Loucy (cell line): ENCODE data around the gene PCSK2.

Experiments used
- H2AFZ ChIP-seq: fragments of 200-600 bp; sonication (generic); 2 replicates; pipeline ENCODE4 v1.6.0; 2016; ENCODE audit warnings: antibody characterized with exemption, mild to moderate bottlenecking, low read length, moderate library complexity
- H3F3A ChIP-seq: fragments of 200-600 bp; 2 replicates; pipeline ENCODE4 v1.6.0; 2016; ENCODE audit warnings: antibody characterized with exemption, low read depth, mild to moderate bottlenecking
- H3K27me3 ChIP-seq: fragments of 200-600 bp; sonication (generic); 2 replicates; pipeline ENCODE4 v1.6.1; 2014; ENCODE audit warnings: low read length, mild to moderate bottlenecking; ENCODE audit not compliant: insufficient read depth, poor library complexity, severe bottlenecking
- H3K36me3 ChIP-seq: fragments of 200-600 bp; sonication (generic); 2 replicates; pipeline ENCODE4 v1.6.1; 2016; ENCODE audit warnings: low read length; ENCODE audit not compliant: insufficient read depth
- H3K4me1 ChIP-seq: fragments of 200-600 bp; sonication (generic); 2 replicates; pipeline ENCODE4 v1.5.1; 2014; ENCODE audit warnings: low read length, mild to moderate bottlenecking; ENCODE audit not compliant: insufficient read depth, poor library complexity, severe bottlenecking
- H3K4me2 ChIP-seq: fragments of 200-600 bp; sonication (generic); 2 replicates; pipeline ENCODE4 v1.6.0; 2014; ENCODE audit warnings: antibody characterized with exemption, low read length, low read depth, mild to moderate bottlenecking; ENCODE audit not compliant: poor library complexity, severe bottlenecking
- H3K4me3 ChIP-seq: fragments of 200-600 bp; sonication (generic); 2 replicates; pipeline ENCODE4 v1.5.1; 2014; ENCODE audit warnings: low read length, mild to moderate bottlenecking, mixed read lengths; ENCODE audit not compliant: poor library complexity, severe bottlenecking
- H3K79me2 ChIP-seq: fragments of 200-600 bp; sonication (generic); 2 replicates; pipeline ENCODE4 v1.6.1; 2014; ENCODE audit warnings: low read length; ENCODE audit not compliant: insufficient read depth
- H3K9ac ChIP-seq: fragments of 200-600 bp; sonication (generic); 2 replicates; pipeline ENCODE4 v1.6.0; 2014; ENCODE audit warnings: mild to moderate bottlenecking, low read depth, low read length, moderate library complexity; ENCODE audit not compliant: poor library complexity, severe bottlenecking
- H3K9me2 ChIP-seq: fragments of 200-600 bp; sonication (generic); replicated peaks from 2 replicates; pipeline ENCODE4 v1.6.1; 2016; ENCODE audit warnings: low read depth, low read length, mixed read lengths
- H3K9me3 ChIP-seq: fragments of 200-600 bp; sonication (generic); 2 replicates; pipeline ENCODE4 v1.6.1; 2014; ENCODE audit warnings: mild to moderate bottlenecking, antibody characterized with exemption, low read length, low read depth; ENCODE audit not compliant: insufficient read depth
- H4K20me1 ChIP-seq: fragments of 200-600 bp; sonication (generic); 2 replicates; pipeline ENCODE4 v1.6.0; 2014; ENCODE audit warnings: antibody characterized with exemption, low read length, mild to moderate bottlenecking; ENCODE audit not compliant: insufficient read depth, poor library complexity, severe bottlenecking
- EZH2phosphoT487 ChIP-seq: fragments of 200-600 bp; IDR thresholded peaks from 2 replicates; pipeline ENCODE4 v1.6.1; 2018; ENCODE audit warnings: antibody characterized with exemption, mild to moderate bottlenecking, moderate library complexity, borderline replicate concordance
- TF ChIP-seq, protein P1 (sequence below): fragments of 200-600 bp; sonication (generic); conservative IDR thresholded peaks from 2 replicates; pipeline ENCODE4 v1.5.1; 2014; ENCODE audit warnings: mild to moderate bottlenecking, antibody characterized with exemption, low read length

PCSK2 gene

DNA sequence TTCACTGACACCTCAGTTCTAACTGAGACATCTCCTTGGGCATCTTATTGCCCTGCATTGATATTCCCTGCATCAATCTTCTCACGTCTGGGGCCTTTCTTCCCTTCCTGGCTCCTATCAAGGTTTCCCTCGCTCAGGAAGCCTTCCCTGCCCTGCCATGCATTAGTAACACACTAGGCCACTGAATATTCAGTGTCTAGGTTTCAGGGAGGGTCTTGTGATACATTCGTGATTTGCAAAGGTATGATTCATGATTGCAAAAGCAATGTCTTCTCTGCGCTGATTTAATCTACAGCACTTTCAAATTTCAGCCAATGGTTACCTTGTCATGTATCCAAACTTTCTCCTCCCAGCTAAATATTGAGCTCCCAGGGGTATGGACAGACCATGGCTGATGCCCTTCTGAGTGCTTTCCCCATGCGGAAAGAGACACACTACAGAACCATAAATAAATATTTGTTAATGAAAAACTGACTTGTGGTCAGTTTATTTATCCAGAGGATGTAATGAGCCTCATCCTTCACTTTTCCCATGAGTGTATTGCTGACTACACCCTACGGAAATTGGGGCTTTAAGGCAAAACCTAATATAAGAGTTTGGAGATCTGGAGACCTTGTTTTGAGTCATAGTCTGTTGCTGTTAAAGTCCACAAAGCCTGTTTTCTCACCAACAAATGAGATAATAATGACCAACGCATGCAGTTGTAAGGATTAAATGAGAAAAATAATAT, 21.6 kb upstream of the PCSK2 start:
- Histone ChIP-seq H3K4me3 (no peak overlapping the region), H3K27me3 (no peaks in the 10 kb centered on the region), H3K9me2 (no peaks in the 10 kb centered on the region), H3K79me2 (no peaks in the 10 kb centered on the region), H3K4me1 (no peaks in the 10 kb centered on the region), H3K36me3 (no peaks in the 10 kb centered on the region), H2AFZ (no peak overlapping the region), H3K9me3 (no peaks in the 10 kb centered on the region), H4K20me1 (no peaks in the 10 kb centered on the region), H3F3A (no peaks in the 10 kb centered on the region), H3K4me2 (no peak overlapping the region), H3K9ac (no peak overlapping the region)
- TF ChIP-seq EZH2phosphoT487 = no peak
- TF ChIP-seq, protein P1, sequence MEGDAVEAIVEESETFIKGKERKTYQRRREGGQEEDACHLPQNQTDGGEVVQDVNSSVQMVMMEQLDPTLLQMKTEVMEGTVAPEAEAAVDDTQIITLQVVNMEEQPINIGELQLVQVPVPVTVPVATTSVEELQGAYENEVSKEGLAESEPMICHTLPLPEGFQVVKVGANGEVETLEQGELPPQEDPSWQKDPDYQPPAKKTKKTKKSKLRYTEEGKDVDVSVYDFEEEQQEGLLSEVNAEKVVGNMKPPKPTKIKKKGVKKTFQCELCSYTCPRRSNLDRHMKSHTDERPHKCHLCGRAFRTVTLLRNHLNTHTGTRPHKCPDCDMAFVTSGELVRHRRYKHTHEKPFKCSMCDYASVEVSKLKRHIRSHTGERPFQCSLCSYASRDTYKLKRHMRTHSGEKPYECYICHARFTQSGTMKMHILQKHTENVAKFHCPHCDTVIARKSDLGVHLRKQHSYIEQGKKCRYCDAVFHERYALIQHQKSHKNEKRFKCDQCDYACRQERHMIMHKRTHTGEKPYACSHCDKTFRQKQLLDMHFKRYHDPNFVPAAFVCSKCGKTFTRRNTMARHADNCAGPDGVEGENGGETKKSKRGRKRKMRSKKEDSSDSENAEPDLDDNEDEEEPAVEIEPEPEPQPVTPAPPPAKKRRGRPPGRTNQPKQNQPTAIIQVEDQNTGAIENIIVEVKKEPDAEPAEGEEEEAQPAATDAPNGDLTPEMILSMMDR = no peak

DNA sequence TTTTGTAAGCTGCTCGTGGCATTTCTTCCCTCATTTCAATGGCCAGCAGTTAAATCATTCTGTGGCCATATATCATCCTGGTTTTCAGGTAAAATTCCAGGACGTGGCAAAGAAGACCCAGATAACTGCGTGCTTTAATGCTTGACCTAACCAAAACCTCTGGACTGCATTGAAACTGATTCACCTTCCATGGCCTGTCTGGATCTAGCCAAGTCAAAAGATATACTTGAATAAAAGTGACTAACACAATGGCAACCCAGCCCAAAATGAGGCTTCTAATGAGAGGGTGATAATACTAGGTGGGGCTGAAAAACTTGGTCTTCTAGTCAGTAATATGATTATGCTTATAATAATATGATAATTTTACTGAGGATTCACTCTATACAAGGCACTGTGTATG, 16.5 kb upstream of the PCSK2 start:
- H3K4me2 ChIP-seq = no peak overlapping the region
- no peak for TF ChIP-seq EZH2phosphoT487
- TF ChIP-seq, protein P1 = no peak
- no peaks in the 10 kb centered on the region for H3F3A ChIP-seq
- H3K27me3 ChIP-seq = no peaks in the 10 kb centered on the region
- no peak overlapping the region for H3K4me3 ChIP-seq
- no peaks in the 10 kb centered on the region; the same call in 1 of the 2 replicates for H3K9me2 ChIP-seq
- H4K20me1 ChIP-seq = no peaks in the 10 kb centered on the region
- H3K36me3 ChIP-seq = no peaks in the 10 kb centered on the region
- no peak overlapping the region for H3K9ac ChIP-seq
- H3K9me3 ChIP-seq = no peaks in the 10 kb centered on the region
- H2AFZ ChIP-seq = no peak overlapping the region
- no peaks in the 10 kb centered on the region for H3K4me1 ChIP-seq
- H3K79me2 ChIP-seq = no peaks in the 10 kb centered on the region

DNA sequence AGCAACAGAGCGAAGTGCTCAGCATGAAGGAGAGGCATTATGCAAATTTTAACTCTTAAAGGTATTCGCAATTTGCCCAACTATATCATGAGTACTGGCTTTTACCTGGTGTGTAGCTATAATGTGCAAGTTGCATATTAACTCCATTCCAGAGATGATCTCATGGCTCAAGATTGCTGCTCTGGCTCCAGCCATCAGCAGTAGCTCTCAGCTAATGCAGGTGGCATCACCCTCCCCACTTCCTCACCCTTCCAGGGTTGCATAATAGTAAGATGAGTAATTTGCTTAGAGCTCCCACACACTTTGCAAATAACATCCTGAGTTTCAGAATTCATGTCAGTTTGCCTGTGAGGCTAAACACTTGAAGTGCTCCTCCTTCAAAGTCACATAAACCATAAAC, 15.9 kb upstream of the PCSK2 start:
- H3K9ac ChIP-seq = no peak overlapping the region
- no peaks in the 10 kb centered on the region; the same call in 1 of the 2 replicates for H3K9me3 ChIP-seq
- no peaks in the 10 kb centered on the region for H4K20me1 ChIP-seq
- no peaks in the 10 kb centered on the region for H3K79me2 ChIP-seq
- no peaks in the 10 kb centered on the region for H3F3A ChIP-seq
- no peaks in the 10 kb centered on the region; the same call in 1 of the 2 replicates for H3K9me2 ChIP-seq
- no peaks in the 10 kb centered on the region for H3K36me3 ChIP-seq
- H2AFZ ChIP-seq = no peak overlapping the region
- TF ChIP-seq EZH2phosphoT487 = no peak
- TF ChIP-seq, protein P1 = no peak
- no peaks in the 10 kb centered on the region for H3K27me3 ChIP-seq
- no peak overlapping the region for H3K4me3 ChIP-seq
- H3K4me1 ChIP-seq = no peaks in the 10 kb centered on the region
- H3K4me2 ChIP-seq = no peak overlapping the region
